Anterior cingulate cortex (tissue), 58 donors: ENCODE results near the gene BCS1L.

ENCODE experiments used
- DNase-seq, 58 donors: peaks; one replicate each; lab custom pipeline; 2025; lab: John Stamatoyannopoulos, UW

BCS1L gene

DNA sequence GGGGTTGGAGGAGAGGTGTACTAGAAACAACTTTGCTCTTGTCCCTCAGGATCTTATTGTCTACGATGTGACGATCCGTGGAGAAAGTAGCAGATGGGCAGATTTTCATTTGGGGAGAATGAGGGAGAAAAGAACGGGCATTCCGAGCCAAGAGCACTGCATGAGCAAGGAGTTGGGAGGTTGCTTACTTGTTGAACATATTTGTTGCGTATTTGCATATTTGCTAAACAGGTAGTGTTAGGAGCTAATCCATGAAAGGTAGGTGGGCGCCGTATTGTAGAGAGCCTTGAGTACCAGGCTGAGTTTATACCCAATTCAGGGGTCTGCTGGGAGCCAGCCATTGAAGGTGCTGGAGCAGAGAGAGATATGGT lies 490 bp downstream of the BCS1L start:
- DNase-seq, result no peak

DNA sequence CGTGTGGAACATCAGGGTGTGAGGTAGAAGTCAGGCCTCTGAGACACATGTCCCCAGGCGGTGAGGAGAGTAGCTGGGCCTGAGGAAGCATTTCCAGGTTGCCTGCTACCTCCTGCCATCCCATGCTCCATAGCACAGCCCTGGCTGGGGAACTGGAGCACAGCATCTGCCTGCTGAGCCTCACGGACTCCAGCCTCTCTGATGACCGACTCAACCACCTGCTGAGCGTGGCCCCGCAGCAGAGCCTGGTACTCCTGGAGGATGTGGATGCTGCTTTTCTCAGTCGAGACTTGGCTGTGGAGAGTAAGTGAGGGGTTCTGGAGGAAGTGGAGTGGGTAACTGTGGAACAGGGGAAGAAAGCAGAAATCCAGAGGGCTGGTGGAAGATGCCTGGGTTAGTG lies 2.9 kb downstream of the BCS1L start:
- no peak for DNase-seq

DNA sequence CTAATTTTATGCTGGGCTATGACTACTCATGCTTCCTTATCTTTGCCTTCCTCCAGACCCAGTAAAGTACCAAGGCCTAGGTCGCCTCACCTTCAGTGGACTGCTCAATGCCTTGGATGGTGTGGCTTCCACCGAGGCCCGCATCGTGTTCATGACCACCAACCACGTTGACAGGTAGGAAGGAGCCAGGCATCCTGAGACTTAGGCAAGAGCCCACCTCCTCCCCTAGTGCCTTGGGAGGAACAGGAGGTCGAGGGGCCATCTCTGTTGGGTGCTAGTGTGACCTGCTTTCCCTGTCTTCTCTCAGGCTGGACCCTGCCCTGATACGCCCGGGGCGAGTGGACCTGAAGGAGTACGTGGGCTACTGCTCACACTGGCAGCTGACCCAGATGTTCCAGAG lies 3.3 kb downstream of the BCS1L start:
- DNase-seq, result no peak

DNA sequence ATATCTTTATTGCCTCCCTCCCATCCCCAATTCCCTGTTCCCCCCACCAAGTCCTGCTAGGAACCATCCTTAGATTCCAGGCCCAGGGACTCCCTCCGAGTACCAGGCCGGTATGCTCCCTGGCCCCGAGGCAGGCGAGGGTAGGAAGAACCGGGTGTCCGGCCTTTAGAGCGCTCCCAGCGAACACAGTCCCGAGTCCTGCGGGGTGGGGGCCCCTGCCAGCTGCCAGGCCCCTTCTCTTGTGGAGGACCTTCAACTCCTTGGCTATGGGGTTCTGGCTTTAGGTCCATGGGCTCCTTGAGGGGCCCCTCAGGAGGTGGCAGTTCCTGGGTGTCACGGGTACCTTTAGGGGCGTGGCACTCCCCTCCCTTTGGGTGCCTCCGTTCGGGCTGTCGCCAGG lies 4.4 kb downstream of the BCS1L start:
- DNase-seq, result no peak

DNA sequence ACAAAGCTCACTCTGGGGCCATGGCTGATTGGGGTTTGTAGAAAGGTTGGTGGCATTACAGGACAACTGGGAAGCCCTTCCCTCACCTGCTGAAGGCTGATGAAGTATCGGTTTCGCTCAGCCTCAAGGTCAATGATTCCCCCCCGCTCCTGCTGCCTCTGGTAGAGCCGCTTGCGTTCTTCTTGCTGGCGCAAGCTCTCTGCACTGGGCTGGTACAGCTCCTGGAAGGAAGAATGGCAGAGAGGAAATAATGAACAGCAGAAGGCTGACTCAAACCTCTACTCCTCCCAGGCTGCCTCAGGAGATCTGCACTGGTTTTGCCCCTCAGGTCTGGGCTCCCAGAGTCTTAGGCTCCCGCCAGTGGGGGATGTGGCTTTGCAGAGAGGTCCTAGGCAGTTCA lies 5.2 kb downstream of the BCS1L start:
- DNase-seq, result no peak

DNA sequence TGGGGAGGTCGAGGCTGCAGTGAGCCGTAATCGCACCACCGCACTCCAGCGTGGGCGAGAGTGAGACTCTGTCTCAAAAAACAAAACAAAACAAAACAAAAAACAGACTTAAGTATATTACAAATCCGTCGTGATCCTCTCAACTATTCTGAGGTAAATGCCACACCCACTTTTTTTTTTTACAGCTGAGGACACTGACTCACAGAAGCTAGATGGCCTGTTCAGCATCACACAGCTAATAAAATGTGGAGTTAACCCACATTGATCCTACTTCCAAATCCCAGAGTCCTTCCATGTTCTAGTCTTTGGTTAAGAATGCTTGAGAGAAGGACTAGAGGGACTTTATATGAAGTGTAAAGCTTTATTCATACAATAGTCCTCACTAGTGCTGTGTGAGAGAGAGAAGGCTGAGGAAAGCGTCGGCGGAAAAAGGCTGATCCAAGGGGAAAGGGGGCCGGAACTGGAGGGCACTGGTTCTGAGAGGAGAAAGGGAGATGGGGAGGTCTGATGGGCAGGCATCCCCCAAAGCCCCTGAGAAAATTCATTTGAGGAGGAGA lies 11.7 kb downstream of the BCS1L start:
- DNase-seq, result no peak

DNA sequence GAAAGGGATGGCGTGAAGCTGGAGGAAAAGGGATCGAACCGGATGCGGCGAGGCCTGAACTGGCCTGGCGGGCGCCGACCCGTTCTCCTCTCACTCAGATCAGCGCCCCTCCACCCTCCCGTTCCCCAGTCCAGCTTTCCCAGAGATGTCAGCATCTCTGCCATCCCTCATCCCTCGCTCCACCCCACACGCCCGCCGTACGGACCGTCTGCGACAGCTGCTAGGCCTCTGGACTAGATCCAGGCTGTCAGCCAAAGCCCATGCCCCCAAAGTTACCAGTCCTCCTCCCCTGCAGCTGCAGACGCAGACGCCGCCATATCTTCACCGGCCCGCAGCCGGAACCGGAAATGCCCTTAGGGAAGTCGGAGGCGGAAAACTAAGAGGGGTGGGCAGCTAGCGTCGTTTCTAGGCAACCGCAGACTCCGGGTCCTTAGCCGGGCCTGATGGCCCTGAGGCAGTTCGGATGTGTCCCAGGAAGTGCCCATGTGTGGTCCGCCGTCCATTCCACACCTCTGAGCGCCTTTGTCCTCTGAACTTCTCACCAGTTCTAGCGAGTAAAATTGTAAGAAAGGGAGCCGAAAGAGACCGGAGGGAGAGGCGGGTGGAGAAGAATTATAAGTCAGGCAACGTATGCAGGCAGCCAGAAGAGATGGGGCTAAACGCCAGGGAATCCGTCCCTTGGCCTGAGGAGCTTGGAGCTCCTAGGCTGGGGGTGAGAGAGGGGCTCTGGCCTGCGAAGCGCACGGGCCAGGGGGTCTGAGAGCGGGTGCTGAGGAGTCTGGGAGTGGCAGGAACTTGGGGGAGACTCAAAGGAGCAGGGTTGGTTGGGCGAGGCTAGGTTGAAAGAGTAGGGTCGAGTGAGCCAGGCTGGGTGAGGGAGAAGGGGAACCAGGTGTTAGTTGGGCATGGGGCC lies 12.4 kb downstream of the BCS1L start, which contains the start of the genes RNF25 and STK36:
Gene RNF25 (minus strand): TSS at position 349 of the 913 bp plus-strand sequence. CDS start 32 bp downstream, at position 317.
Gene STK36 (plus strand): TSS at position 433 of the 913 bp plus-strand sequence. CDS start 744 bp downstream, outside the sequence.
- peak; percentile 42 to 95 (median 84) for DNase-seq

DNA sequence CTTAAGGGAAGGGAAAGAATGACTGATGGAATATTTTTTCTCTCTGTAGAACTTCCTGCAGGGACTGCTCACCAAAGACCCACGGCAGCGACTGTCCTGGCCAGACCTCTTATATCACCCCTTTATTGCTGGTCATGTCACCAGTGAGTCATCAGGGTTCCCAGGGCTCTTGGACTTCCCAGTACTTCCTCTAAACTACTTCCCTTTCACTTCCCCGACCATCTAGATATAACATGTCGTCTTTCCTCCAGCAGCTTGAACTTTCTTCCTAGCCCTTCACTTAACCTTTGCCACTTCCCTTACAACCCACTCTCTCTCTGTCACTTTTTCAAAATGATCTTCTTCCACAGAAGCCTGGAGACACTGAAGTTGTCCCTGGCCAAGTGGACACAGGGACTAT lies 19.6 kb downstream of the BCS1L start:
- DNase-seq, result no peak

DNA sequence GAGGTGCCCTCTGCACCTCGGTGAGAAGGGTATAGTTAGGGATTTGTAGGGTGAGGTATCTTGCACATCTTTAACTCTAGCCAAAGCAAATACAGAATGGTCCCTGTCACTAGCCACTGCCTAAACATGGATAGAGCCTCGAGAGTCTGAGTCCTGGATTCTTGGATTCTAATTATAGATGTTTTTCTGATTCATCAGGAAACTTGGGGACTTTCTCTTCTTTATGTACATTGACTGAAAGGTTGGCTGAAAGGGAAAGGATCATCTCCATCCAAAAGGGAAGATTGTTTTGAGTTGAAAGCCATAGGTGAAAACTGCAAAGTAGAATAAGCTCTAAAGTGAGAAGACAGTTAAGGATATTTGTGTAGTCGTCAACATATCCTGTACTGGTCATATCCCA lies 20.6 kb downstream of the BCS1L start:
- no peak for DNase-seq

DNA sequence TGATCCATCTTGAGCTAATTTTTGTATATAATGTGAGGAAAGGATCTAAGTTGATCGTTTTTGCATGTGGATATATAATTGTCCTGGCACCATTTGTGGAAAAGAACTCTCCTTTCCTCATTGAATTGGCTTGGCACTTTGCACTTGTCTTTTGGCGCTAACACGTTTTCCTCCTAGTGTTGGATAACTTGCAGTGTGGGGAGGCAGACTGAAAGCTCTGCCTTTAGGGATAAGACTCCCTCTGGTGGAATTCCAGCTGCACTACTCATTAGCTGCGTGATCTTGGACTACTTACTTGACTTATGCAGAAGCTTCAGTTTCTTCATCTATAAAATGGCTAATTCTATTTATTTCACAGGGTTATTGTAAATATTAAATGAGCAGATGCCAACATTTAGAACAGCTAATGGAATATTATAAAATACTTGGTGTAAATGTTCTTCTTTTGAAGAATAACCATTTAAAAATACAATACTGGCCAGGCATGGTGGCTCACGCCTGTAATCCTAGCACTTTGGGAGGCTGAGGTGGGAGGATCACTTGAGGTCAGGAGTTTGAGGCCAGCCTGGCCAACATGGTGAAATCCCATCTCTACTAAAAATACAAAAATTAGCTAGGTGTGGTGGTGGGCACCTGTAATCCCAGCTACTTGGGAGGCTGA lies 28.0 kb downstream of the BCS1L start:
- peak in 38 of 58 donors; percentile 2 to 81 (median 30) for DNase-seq

DNA sequence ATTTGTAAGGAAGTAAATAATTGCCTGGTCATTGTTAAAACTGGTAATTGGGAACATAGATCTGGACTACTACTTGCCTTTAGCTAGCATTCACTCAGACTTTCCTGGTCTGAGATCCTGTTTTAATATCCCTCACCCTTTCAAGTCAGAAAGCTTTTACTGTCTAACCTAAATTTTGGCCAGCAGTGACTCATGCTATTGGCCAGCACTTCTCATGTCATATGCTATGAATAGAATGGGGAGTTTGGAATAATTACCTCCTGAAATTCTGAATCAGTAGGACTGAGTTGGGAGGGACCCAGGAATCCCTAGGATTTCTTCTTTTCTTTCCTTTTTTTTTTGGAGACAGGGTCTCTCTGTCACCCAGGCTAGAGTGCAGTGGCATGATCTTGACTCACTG lies 31.8 kb downstream of the BCS1L start:
- DNase-seq, result no peak

DNA sequence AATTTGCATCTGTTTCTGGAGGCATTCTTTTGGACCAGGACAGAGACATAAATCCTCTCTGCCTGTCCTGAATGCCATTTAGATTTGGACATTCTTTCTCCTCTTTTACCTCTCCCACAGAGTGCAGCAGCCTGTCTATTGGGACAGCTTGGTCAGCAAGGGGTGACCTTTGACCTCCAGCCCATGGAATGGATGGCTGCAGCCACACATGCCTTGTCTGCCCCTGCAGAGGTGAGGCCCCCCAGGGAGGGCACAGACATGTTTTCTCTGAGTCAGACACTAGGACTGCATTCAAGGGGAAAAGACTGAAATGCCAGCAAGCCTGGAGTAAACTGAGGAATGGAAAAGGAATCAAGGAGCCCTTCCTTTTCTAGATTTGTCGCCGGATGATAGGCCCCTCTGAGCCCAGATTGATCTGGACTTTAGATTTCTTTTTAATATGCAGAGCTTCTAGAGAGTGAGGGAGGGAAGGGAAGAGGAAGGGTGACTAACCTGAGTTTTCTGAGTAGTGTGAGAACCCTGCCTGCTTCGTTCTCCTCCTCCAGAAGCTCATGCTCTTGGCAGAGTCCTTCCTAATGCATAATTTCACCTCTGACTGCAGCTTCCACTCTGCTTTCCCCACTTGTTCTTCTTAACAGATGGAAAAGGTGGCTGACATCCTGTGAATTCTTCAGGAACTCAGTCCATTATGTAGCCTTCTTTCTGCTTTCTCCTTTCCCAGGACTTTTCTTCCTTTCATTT lies 35.1 kb downstream of the BCS1L start:
- no peak for DNase-seq

DNA sequence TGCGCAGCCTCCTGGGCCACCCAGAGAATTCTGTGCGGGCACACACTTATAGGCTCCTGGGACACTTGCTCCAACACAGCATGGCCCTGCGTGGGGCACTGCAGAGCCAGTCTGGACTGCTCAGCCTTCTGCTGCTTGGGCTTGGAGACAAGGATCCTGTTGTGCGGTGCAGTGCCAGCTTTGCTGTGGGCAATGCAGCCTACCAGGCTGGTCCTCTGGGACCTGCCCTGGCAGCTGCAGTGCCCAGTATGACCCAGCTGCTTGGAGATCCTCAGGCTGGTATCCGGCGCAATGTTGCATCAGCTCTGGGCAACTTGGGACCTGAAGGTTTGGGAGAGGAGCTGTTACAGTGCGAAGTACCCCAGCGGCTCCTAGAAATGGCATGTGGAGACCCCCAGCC lies 39.4 kb downstream of the BCS1L start:
- DNase-seq, result no peak

DNA sequence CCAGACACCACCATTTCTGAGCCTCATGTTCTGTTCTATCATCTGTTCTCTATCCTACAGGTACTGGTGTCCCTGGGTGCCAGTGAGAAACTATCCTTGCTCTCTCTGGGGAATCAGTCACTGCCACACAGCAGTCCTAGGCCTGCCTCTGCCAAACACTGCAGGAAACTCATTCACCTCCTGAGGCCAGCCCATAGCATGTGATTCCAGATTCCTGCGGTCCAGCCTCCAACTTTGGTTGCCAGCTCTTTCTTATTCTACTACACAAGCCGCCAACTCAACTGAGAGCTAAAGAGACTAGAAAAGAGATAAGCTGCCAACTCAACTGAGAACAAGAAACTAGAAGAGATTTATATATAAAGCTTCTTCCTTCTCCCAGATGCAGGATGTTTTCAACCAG lies 42.3 kb downstream of the BCS1L start:
- DNase-seq, result peak in 33 of 58 donors; percentile 3 to 67 (median 22)

DNA sequence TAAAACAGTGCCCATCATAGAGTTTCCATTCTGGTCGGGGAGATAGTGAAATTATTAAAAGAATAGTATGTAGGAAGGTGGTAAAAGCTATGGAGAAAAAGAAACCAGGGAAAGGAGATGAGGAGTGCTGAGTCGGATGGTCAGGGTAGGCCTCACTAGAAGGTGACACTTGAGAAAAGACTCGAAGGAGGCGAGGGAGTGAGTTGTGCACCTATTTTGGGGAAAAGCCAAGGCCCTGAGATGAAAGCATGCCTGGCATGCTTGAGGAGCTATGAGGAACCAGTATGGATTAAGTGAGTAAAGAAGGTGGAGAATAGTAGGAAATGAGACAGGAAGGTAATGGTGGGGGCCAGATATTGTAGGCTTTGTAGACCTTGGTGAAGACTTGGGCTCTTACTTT lies 43.9 kb downstream of the BCS1L start:
- no peak for DNase-seq

DNA sequence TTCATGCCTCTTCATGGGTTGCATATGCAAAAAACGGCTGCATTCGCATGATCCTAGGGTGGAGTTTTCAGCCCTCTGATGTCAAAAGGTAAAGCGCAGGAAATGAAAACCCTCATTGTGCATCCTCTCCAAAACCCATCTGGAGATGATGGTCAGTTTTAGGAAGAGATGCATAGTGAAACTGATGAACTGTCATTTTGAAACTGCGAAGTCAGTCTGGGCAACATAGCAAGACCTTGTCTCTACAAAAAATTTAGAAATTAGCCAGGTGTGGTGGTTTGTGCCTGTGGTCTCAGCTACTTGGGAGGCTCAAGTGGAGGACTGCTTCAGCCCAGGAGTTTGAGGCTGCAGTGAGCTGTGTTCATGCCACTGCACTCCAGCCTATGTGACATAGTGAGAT lies 48.6 kb downstream of the BCS1L start:
- no peak for DNase-seq

DNA sequence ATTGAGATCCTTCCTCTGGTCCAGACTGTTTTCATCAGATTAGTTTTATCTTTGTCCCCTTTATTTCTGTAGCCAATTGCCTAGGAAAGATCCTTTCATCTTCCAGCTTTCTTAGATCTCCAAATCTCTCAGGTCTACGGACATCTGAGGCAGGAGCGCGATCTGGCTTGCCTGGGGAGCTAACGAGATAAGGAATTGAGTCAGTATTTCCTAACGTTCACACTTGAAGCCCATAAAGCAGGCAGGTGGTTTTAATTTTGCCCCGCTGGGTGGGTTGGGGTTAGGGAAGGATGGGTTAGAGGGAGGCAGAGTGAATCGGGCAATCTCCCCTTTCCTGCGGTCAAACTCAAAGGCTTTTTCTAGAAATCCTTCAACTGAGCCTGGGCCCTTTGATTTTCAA lies 50.4 kb downstream of the BCS1L start:
- DNase-seq, result no peak

DNA sequence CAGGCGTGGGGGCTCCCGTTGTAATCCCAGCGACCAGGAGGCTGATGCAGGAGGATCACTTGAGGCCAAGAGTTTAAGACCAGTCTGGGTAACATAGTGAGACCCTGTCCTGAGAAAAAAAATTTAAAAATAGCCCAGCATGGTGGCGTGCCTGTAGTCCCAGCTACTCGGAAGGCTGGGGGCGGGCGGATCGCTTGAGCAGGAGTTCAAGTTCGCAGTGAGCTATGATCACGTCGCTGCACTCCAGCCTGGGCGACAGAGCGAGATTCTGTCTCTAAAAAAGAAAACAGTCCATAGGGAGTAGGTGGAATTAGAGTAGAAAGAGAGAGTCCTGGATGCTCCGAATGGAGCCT lies 50.8 kb downstream of the BCS1L start:
- DNase-seq, result no peak

DNA sequence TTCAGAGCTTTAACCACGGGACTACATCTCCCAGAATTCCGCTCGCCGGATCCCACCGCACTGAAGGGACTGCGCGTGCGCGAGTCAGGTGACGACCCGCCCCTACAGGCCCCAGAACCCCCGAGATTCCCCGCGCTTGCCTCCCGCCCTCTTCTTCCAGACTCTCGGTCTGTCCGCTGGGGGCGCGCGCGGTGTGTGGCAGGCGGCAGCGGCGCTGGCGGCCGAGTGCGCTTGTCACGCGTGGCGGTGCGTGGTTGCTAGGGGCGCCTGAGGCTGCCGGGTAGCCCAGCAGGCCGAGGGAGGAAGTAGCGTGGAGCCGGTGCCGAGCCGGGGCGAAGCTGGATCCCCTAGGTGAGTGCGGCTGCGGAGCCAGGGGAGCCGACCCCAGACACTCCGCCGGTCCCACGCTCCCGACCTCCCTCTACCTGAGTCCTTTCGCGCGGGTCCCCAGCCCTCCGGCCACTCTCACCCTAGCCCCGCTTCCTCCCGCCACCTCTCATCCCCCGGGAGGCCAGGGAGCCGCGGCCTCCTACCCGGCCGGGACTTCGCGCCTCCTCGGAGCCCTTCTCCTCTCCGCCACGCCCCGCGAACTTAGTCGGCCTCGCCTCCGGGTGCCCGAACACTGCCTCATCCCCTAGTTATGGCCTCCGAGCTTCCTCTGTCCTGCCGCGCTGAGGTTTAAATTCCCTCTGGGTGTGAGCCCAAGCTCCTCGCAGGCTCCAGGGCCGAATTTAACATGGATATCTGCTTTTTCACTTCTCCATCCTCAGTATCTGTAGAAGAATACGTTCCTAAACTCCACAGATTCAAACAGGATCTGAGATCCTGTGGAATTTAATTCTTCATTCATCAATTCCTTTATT lies 51.4 kb downstream of the BCS1L start, which contains the start of gene TTLL4:
Gene TTLL4 (plus strand): TSS at position 149 of the 863 bp plus-strand sequence. CDS start 26,842 bp downstream, outside the sequence.
- peak; percentile 73 to 100 (median 97) for DNase-seq

DNA sequence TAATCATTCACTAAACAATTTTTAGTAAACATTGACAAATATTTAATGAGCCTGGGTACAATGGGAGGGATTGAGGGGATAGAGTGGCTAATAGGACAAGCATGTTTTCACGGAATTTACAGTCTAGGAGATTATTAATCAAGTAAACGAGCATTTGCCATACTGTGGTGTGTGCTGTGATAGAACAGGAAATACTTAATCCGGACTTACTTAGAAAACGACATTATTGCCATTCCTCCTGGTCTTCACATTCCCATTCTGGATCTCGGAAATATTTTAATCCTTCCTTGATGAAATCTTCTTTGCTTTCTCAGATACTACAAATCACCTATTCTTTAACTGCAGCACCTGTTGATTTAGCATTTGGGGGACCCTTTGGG lies 52.1 kb downstream of the BCS1L start:
- DNase-seq, result no peak
